Measurements from ENCODE around the gene KCNJ1.

Gene KCNJ1

GRCh38 chr11:128827191-128827893, 39.8 kb downstream of the KCNJ1 start:
- Mint-ChIP-seq H3K9me3 (no peaks in the 10 kb centered on the region), H3K4me1 (peaks cover 26% of the 10 kb centered on the region), H3K27me3 (no peaks in the 10 kb centered on the region), H3K36me3 (peaks cover 2% of the 10 kb centered on the region), H3K27ac (no peak overlapping the region), H3K4me3 (no peak overlapping the region)
- CTCF ChIA-PET = interaction anchor here (0.9 to 1.8 kb wide), 8 partner anchors 17 to 659 kb away, joined by 3 to 8 read pairs (median 3); no protein-coding TSS in a partner anchor
- no peak for DNase-seq

DNA sequence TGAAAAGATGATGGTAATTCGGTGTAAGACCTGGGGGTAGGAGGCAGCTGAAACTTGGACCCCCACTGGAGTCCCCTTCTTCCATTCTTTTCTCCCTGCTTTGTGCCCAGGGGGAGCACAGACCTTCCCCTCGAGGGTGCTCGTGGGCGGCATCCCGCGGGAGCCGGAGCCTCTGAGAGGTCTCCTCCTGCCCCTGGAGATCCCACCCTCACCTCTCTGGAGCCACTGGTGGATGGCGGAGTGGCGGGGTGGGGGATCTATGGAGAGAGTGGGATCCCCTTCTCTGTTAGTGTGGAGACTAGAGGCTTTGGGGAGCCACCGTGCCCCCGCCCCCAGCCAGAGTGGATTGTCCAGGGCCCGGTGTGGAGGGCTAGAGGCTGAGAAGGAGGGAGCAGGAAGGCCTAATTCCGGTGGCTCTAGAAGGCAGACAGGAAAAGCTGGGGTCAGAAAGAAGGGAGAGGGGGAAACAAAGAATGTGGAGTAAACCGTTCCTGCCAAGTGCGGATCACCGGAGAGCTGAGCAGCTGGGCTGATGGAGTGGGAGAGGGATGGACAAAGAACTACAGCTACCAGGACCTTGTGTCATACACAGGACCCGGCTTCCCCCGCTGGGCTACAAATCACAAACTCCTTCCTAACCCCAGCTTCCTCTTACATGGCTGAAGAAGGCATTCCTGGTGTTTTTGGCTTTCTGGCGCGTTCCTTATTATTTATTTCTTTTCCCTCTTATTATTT, 41.9 kb downstream of the KCNJ1 start:
- H3K9me3 Mint-ChIP-seq = no peaks in the 10 kb centered on the region
- DNase-seq = no peak
- no peak overlapping the region for H3K4me3 Mint-ChIP-seq
- H3K36me3 Mint-ChIP-seq = peaks cover 8% of the 10 kb centered on the region
- H3K27ac Mint-ChIP-seq = no peak overlapping the region
- H3K27me3 Mint-ChIP-seq = no peaks in the 10 kb centered on the region
- CTCF ChIA-PET = interaction anchor here (1.1 kb wide), 1 partner anchor 667 kb away, joined by 3 read pairs; no protein-coding TSS in a partner anchor
- peaks cover 7% of the 10 kb centered on the region for H3K4me1 Mint-ChIP-seq

DNA sequence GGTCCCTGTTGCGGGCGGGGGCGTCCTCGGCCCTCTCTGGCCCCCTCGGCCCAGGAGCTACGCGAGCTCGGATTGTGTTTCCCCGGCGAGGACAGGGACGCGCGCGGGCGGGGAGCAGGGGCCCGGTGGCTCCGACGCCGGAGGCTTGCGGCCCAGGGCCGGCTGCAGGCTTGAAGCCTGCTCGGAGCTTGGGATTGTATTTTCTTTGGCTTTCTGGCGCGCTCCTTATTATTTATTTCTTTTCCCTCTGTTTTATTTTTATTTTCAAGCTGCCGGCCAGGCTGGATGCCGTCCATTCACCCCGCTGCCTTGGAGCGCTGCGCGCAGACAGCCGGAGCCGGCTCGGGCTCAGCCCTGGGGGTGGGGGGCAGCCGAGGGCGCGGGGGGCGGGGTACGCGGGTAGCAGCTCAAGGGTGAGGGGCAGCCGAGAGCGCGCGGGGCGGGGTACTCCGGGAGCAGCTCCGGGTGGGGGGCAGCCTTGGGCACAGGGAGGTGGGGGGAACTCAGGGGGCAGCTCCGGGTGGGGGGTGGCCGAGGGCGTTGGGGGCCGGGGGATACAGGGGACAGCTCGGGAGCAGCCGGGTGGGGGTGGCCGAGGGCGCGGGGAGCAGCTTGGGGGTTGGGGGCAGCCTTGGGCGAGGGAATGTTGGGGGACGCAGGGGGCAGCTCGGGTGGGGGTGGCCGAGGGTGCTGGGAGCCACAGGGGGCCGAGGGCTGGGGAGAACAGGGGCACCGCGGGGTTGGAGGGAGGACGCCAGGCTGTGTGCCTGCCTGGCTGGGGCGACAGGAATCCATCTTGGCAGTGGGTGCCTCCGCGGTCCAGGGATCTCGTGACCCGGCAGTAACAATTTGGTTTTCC, 42.7 kb downstream of the KCNJ1 start:
- DNase-seq = no peak
- CTCF ChIA-PET = interaction anchor here (1.3 kb wide), 2 partner anchors 21 to 667 kb away, joined by 5 read pairs; no protein-coding TSS in a partner anchor
- no peaks in the 10 kb centered on the region for H3K27me3 Mint-ChIP-seq
- H3K27ac Mint-ChIP-seq = no peak overlapping the region
- H3K4me1 Mint-ChIP-seq = no peaks in the 10 kb centered on the region
- H3K9me3 Mint-ChIP-seq = no peaks in the 10 kb centered on the region
- H3K36me3 Mint-ChIP-seq = peaks cover 6% of the 10 kb centered on the region
- no peak overlapping the region for H3K4me3 Mint-ChIP-seq

GRCh38 chr11:128823753-128824152, 43.3 kb downstream of the KCNJ1 start:
- Mint-ChIP-seq H3K4me3 (no peak overlapping the region), H3K27ac (no peak overlapping the region)

GRCh38 chr11:128822130-128822529, 45.0 kb downstream of the KCNJ1 start:
- no peaks in the 10 kb centered on the region for H3K4me1 Mint-ChIP-seq
- H3K9me3 Mint-ChIP-seq = no peaks in the 10 kb centered on the region
- H3K36me3 Mint-ChIP-seq = peaks cover 13% of the 10 kb centered on the region
- DNase-seq = no peak
- H3K27me3 Mint-ChIP-seq = no peaks in the 10 kb centered on the region
- no peak overlapping the region for H3K27ac Mint-ChIP-seq
- CTCF ChIA-PET = interaction anchor here (1.2 kb wide), 1 partner anchor 8 kb away, joined by 6 read pairs; no protein-coding TSS in a partner anchor
- H3K4me3 Mint-ChIP-seq = no peak overlapping the region

More at GRCh38 chr11:128823753-128824152, 43.3 kb downstream of the KCNJ1 start:
- Mint-ChIP-seq H3K27me3 (no peaks in the 10 kb centered on the region), H3K4me1 (no peaks in the 10 kb centered on the region), H3K36me3 (peaks cover 6% of the 10 kb centered on the region), H3K9me3 (no peaks in the 10 kb centered on the region)
- CTCF ChIA-PET = interaction anchor here (1.0 to 1.3 kb wide), 3 partner anchors 21 to 666 kb away, joined by 3 to 5 read pairs (median 5); no protein-coding TSS in a partner anchor
- no peak for DNase-seq

- DNase-seq = no peak
- Mint-ChIP-seq H3K4me3 (no peak overlapping the region), H3K4me1 (no peaks in the 10 kb centered on the region), H3K27ac (no peak overlapping the region), H3K9me3 (no peaks in the 10 kb centered on the region), H3K27me3 (no peaks in the 10 kb centered on the region), H3K36me3 (peaks cover 13% of the 10 kb centered on the region)
- CTCF ChIA-PET = interaction anchor here (1.2 to 1.4 kb wide), 2 partner anchors 9 to 19 kb away, joined by 3 to 6 read pairs; no protein-coding TSS in a partner anchor
Observed at GRCh38 chr11:128821556-128821955, 45.5 kb downstream of the KCNJ1 start.

GRCh38 chr11:128819198-128819597, 47.9 kb downstream of the KCNJ1 start:
- Mint-ChIP-seq H3K4me1 (no peaks in the 10 kb centered on the region), H3K27me3 (no peaks in the 10 kb centered on the region), H3K36me3 (peaks cover 24% of the 10 kb centered on the region), H3K4me3 (no peak overlapping the region), H3K9me3 (no peaks in the 10 kb centered on the region), H3K27ac (no peak overlapping the region)
- CTCF ChIA-PET = no interaction called here
- DNase-seq = no peak

DNA sequence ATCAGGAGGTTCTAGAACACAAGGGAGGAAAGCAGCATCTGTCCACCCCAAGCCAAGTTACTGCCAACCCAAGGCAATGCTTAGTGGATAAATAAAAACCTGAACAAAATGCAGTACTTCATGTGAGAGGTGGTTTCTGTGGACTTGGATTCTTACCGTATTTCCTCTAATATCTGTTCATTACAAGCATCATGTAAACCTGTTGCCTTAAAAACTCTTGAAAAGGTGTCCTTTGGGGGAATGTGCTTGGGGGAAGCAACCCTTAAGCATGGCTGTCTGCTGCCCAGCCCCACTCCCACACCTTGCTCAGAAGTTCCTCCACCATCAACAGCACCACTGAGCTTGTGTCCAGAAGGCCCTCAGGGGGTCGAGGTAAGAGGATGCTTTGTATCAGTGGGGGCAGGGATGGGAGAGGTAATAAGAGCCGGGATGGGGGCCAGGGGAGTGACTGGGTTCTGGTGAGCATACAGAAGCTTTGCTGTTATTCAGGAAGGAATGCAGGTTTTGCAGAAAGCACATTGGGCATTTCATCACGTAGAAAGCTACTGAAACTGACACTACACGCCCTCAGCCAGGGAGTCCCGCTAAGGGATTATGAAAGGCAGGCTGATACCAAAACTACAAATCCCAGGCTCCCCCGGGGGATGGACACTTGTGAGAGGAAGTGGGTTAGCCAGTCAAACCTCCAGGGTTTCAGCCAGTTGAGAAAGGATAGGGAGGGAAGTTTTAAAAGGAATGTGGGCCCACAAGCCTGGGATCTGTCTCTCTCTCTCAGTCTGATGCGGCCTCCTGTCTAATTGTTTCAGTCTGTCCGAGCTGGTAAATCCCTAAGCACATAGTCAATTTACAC, 52.0 kb downstream of the KCNJ1 start:
- no peaks in the 10 kb centered on the region for H3K27me3 Mint-ChIP-seq
- no peak overlapping the region for H3K4me3 Mint-ChIP-seq
- H3K9me3 Mint-ChIP-seq = no peaks in the 10 kb centered on the region
- CTCF ChIA-PET = no interaction called here
- no peak overlapping the region for H3K27ac Mint-ChIP-seq
- no peaks in the 10 kb centered on the region for H3K4me1 Mint-ChIP-seq
- peaks cover 41% of the 10 kb centered on the region for H3K36me3 Mint-ChIP-seq
- DNase-seq = no peak

- no peaks in the 10 kb centered on the region for H3K27me3 Mint-ChIP-seq
- no peak overlapping the region for H3K4me3 Mint-ChIP-seq
- no peak overlapping the region for H3K27ac Mint-ChIP-seq
- H3K4me1 Mint-ChIP-seq = no peaks in the 10 kb centered on the region
- CTCF ChIA-PET = interaction anchor here (0.6 kb wide), 1 partner anchor 142 kb away, joined by 3 read pairs; no protein-coding TSS in a partner anchor
- peaks cover 45% of the 10 kb centered on the region for H3K36me3 Mint-ChIP-seq
- no peaks in the 10 kb centered on the region for H3K9me3 Mint-ChIP-seq
- DNase-seq = no peak
Observed at GRCh38 chr11:128813729-128814128, 53.4 kb downstream of the KCNJ1 start.

DNA sequence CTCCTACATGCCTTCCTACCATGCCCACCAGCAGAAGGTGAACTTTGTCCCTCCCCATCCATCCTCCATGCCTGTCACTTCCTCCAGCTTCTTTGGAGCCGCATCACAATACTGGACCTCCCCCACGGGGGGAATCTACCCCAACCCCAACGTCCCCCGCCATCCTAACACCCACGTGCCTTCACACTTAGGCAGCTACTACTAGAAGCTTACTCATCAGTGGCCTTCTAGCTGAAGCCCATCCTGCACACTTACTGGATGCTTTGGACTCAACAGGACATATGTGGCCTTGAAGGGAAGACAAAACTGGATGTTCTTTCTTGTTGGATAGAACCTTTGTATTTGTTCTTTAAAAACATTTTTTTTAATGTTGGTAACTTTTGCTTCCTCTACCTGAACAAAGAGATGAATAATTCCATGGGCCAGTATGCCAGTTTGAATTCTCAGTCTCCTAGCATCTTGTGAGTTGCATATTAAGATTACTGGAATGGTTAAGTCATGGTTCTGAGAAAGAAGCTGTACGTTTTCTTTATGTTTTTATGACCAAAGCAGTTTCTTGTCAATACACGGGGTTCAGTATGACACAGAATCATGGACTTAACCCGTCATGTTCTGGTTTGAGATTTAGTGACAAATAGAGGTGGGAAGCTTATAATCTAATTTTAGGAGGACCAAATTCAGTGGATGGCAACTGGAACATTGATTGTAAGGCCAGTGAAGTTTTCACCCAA, 56.1 kb downstream of the KCNJ1 start:
- no peak for DNase-seq
- Mint-ChIP-seq H3K27ac (peak overlapping the region; percentile 25), H3K4me1 (peaks cover 3% of the 10 kb centered on the region), H3K27me3 (no peaks in the 10 kb centered on the region), H3K36me3 (peaks cover 54% of the 10 kb centered on the region), H3K4me3 (no peak overlapping the region), H3K9me3 (no peaks in the 10 kb centered on the region)
- CTCF ChIA-PET = interaction anchor here (0.9 to 2.9 kb wide), 2 partner anchors 16 to 20 kb away, joined by 3 to 8 read pairs; no protein-coding TSS in a partner anchor

DNA sequence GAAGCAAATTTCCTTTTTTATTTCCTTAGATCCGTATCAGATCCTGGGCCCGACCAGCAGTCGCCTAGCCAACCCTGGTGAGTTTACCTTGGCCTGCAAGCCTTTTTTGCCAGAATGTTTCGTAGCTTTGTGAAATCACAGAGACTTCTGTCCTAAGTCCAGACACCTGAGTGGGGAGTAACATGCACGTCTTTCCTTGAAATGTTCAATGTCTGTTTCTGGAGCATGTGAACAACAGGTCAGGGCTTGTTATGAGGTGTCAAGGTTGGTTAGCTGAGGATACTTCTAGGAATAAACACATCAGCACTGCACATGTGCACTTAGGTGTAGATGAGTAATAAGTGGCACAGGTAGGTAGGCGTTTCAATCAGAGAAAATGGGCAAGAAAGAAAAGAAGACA, 58.0 kb downstream of the KCNJ1 start:
- H3K4me1 Mint-ChIP-seq = peaks cover 3% of the 10 kb centered on the region
- CTCF ChIA-PET = interaction anchor here (2.9 kb wide), 1 partner anchor 22 kb away, joined by 8 read pairs; no protein-coding TSS in a partner anchor
- no peaks in the 10 kb centered on the region for H3K27me3 Mint-ChIP-seq
- H3K27ac Mint-ChIP-seq = no peak overlapping the region
- DNase-seq = no peak
- no peak overlapping the region for H3K4me3 Mint-ChIP-seq
- H3K9me3 Mint-ChIP-seq = no peaks in the 10 kb centered on the region
- peaks cover 57% of the 10 kb centered on the region for H3K36me3 Mint-ChIP-seq

GRCh38 chr11:128807909-128808308, 59.2 kb downstream of the KCNJ1 start:
- peaks cover 60% of the 10 kb centered on the region for H3K36me3 Mint-ChIP-seq
- no peak for DNase-seq
- CTCF ChIA-PET = no interaction called here
- H3K9me3 Mint-ChIP-seq = no peaks in the 10 kb centered on the region
- H3K27me3 Mint-ChIP-seq = no peaks in the 10 kb centered on the region
- H3K4me1 Mint-ChIP-seq = peaks cover 11% of the 10 kb centered on the region
- H3K4me3 Mint-ChIP-seq = no peak overlapping the region
- H3K27ac Mint-ChIP-seq = peak overlapping the region; percentile 22

Data from activated naive CD4-positive, alpha-beta T cell treated with anti-CD3 and anti-CD28 coated beads, Interleukin-2, amount 10 ng/mL, durations not matched to agents 7 days and 5 days (primary cell).